ENCODE data around the gene NUB1. TPM values are rescaled to one million over a fixed set of nuclear protein-coding genes. Genes with fewer than 3 reads are reported as not detected.

The NUB1 gene
- polyA plus RNA-seq, 1 of the 3 experiments (the other 2 are of a cell fraction) = 54.0 TPM

DNA sequence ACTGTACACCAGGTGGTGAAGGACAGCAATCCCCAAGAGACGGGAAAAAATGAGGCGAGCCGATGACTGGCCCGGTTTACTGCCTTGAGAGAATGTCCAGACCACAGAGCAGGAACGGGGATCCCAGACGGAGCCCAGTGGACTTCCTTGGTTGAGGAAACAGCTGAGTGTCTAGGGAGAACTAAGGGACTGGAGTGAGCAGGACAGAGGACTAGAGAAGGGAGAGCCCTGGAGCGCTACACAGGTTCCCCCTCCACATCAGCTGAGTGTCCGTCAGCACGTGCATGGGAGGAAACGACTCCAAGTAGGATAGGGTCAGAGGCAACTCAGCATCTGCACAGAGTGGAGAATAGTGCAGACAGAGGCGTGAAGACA lies 75.3 kb downstream of the NUB1 start:
- WGBS (ENCODE audit: low lambda C conversion rate) = 79% methylated on average over 11 of the region's 11 CpGs
- DNase-seq = no peak
- H3F3A ChIP-seq (replicated peaks; ENCODE audit: insufficient read depth) = no peaks in the 10 kb centered on the region
- no peak overlapping the region for H2AFZ ChIP-seq (ENCODE audit: low read depth)
- H3K79me2 ChIP-seq (ENCODE audit: insufficient read depth) = no peaks in the 10 kb centered on the region
- no peaks in the 10 kb centered on the region for H3K9me2 ChIP-seq
- ChIA-PET CTCF (interaction anchor here (1.2 kb wide), 1 partner anchor 20 kb away, joined by 3 read pairs; no protein-coding TSS in a partner anchor), POLR2A (no interaction called here)
- H4K20me1 ChIP-seq (ENCODE audit: insufficient read depth) = no peaks in the 10 kb centered on the region
- no peak overlapping the region for H3K9ac ChIP-seq
- H3K27me3 ChIP-seq (ENCODE audit: insufficient read depth) = peaks cover 23% of the 10 kb centered on the region
- no peak for TF ChIP-seq RAD21 (IDR thresholded peaks at IDR 0.05; ENCODE audit: low read length)
- no peak for TF ChIP-seq YY1 (IDR thresholded peaks at IDR 0.05; ENCODE audit: low read depth)
- no peak for TF ChIP-seq NFIC (IDR thresholded peaks at IDR 0.05; ENCODE audit: borderline replicate concordance)
- TF ChIP-seq TAF1 (IDR thresholded peaks at IDR 0.05; ENCODE audit: borderline replicate concordance, low read depth, low read length) = no peak
- TF ChIP-seq, protein P1, sequence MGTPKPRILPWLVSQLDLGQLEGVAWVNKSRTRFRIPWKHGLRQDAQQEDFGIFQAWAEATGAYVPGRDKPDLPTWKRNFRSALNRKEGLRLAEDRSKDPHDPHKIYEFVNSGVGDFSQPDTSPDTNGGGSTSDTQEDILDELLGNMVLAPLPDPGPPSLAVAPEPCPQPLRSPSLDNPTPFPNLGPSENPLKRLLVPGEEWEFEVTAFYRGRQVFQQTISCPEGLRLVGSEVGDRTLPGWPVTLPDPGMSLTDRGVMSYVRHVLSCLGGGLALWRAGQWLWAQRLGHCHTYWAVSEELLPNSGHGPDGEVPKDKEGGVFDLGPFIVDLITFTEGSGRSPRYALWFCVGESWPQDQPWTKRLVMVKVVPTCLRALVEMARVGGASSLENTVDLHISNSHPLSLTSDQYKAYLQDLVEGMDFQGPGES (IDR thresholded peaks at IDR 0.05; ENCODE audit: low read depth, low read length) = no peak
- TF ChIP-seq EZH2phosphoT487 (IDR thresholded peaks at IDR 0.05; ENCODE audit: borderline replicate concordance, low read depth) = no peak
- TF ChIP-seq RCOR1 (IDR thresholded peaks at IDR 0.05; ENCODE audit: low read length) = no peak
- no peak for TF ChIP-seq MXI1 (IDR thresholded peaks at IDR 0.05; ENCODE audit: low read depth, low read length)
- TF ChIP-seq, protein P2, sequence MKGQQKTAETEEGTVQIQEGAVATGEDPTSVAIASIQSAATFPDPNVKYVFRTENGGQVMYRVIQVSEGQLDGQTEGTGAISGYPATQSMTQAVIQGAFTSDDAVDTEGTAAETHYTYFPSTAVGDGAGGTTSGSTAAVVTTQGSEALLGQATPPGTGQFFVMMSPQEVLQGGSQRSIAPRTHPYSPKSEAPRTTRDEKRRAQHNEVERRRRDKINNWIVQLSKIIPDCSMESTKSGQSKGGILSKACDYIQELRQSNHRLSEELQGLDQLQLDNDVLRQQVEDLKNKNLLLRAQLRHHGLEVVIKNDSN (IDR thresholded peaks at IDR 0.05; ENCODE audit: borderline replicate concordance, low read depth) = no peak
- TF ChIP-seq, protein P3, sequence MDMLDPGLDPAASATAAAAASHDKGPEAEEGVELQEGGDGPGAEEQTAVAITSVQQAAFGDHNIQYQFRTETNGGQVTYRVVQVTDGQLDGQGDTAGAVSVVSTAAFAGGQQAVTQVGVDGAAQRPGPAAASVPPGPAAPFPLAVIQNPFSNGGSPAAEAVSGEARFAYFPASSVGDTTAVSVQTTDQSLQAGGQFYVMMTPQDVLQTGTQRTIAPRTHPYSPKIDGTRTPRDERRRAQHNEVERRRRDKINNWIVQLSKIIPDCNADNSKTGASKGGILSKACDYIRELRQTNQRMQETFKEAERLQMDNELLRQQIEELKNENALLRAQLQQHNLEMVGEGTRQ (IDR thresholded peaks at IDR 0.05; ENCODE audit: borderline replicate concordance, low read depth, low read length) = no peak
- TF ChIP-seq SMC3 (IDR thresholded peaks at IDR 0.05; ENCODE audit: low read depth, low read length) = no peak
- TF ChIP-seq, protein P4, sequence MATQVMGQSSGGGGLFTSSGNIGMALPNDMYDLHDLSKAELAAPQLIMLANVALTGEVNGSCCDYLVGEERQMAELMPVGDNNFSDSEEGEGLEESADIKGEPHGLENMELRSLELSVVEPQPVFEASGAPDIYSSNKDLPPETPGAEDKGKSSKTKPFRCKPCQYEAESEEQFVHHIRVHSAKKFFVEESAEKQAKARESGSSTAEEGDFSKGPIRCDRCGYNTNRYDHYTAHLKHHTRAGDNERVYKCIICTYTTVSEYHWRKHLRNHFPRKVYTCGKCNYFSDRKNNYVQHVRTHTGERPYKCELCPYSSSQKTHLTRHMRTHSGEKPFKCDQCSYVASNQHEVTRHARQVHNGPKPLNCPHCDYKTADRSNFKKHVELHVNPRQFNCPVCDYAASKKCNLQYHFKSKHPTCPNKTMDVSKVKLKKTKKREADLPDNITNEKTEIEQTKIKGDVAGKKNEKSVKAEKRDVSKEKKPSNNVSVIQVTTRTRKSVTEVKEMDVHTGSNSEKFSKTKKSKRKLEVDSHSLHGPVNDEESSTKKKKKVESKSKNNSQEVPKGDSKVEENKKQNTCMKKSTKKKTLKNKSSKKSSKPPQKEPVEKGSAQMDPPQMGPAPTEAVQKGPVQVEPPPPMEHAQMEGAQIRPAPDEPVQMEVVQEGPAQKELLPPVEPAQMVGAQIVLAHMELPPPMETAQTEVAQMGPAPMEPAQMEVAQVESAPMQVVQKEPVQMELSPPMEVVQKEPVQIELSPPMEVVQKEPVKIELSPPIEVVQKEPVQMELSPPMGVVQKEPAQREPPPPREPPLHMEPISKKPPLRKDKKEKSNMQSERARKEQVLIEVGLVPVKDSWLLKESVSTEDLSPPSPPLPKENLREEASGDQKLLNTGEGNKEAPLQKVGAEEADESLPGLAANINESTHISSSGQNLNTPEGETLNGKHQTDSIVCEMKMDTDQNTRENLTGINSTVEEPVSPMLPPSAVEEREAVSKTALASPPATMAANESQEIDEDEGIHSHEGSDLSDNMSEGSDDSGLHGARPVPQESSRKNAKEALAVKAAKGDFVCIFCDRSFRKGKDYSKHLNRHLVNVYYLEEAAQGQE (IDR thresholded peaks at IDR 0.05; ENCODE audit: low read depth, low read length) = no peak
- no peak for TF ChIP-seq POLR2AphosphoS5 (IDR thresholded peaks at IDR 0.05; ENCODE audit: low read depth, low read length)
- no peak overlapping the region for H3K4me2 ChIP-seq
- H3K27ac ChIP-seq (ENCODE audit: low read depth in 2 of 2, low read length in 1 of 2) = no peak overlapping the region
- H3K36me3 ChIP-seq (replicated peaks in 1 of 2; ENCODE audit: control insufficient read depth in 1 of 2, insufficient read depth in 2 of 2, low read length in 1 of 2) = no peaks in the 10 kb centered on the region
- H3K9me3 ChIP-seq = 0 out of 2 replicates have a peak, but pooled peaks cover 5% of the 10 kb centered on the region
- no peak overlapping the region for H3K4me3 ChIP-seq (ENCODE audit: low read depth in 2 of 2, low read length in 1 of 2)
- H3K4me1 ChIP-seq (ENCODE audit: control insufficient read depth in 1 of 2, insufficient read depth in 2 of 2, low read depth in 1 of 2, low read length in 1 of 2) = no peaks in the 10 kb centered on the region

All from SK-N-SH (cell line).